Endometrial microvascular endothelial cells (primary cell): Measurements from ENCODE around the gene CRISPLD2. TPM values are rescaled to one million over a fixed set of nuclear protein-coding genes. Genes with fewer than 3 reads are reported as not detected.
"Not testable (repeated sequence)": the region's sequence is repeated elsewhere in the genome, so short reads cannot be mapped to it uniquely, and the experiment has no call there.

Experiments
- in situ Hi-C: cut with HindIII; loops from 2 replicates; pipeline ENCODE4 v1.10.0; 2017; ENCODE audit warnings: low sequenced_read_pairs, low pct_unique_long_range_greater_than_20kb; ENCODE audit errors: inconsistent ontology term
- total RNA-seq: library from RNA; depleted of rRNA; stranded (reverse); fragments of >200 nt; gene quantifications from one replicate; pipeline ENCODE4 v1.2.3, GENCODE V29; 2015; ENCODE audit errors: inconsistent ontology term

The CRISPLD2 gene
- total RNA-seq, 1 donor from 2014 or later = 8.6 TPM

- in situ Hi-C loops = no loop called here
Measured at GRCh38 chr16:84933774-84934631, 114.2 kb downstream of the CRISPLD2 start.

- in situ Hi-C loops = no loop called here
Measured at GRCh38 chr16:84937196-84938005, 117.6 kb downstream of the CRISPLD2 start.

GRCh38 chr16:84938616-84939015, 118.8 kb downstream of the CRISPLD2 start:
- in situ Hi-C loops = not testable (repeated sequence)

- in situ Hi-C loops = no loop called here
Measured at GRCh38 chr16:84940670-84941551, 121.1 kb downstream of the CRISPLD2 start.

- in situ Hi-C loops = no loop called here
Measured at GRCh38 chr16:84941921-84942320, 122.1 kb downstream of the CRISPLD2 start.

- in situ Hi-C loops = no loop called here
Measured at GRCh38 chr16:84942786-84943185, 123.0 kb downstream of the CRISPLD2 start.

GRCh38 chr16:84943620-84944019, 123.8 kb downstream of the CRISPLD2 start:
- in situ Hi-C loops = no loop called here

GRCh38 chr16:84947022-84947421, 127.2 kb downstream of the CRISPLD2 start:
- in situ Hi-C loops = no loop called here

GRCh38 chr16:84947996-84948850, 128.4 kb downstream of the CRISPLD2 start:
- in situ Hi-C loops = no loop called here

- in situ Hi-C loops = no loop called here
Measured at GRCh38 chr16:84948851-84949610, 129.2 kb downstream of the CRISPLD2 start.

- in situ Hi-C loops = no loop called here
Measured at GRCh38 chr16:84949772-84950436, 130.1 kb downstream of the CRISPLD2 start.

GRCh38 chr16:84950906-84951305, 131.1 kb downstream of the CRISPLD2 start:
- in situ Hi-C loops = no loop called here

- in situ Hi-C loops = no loop called here
Measured at GRCh38 chr16:84952335-84953189, 132.8 kb downstream of the CRISPLD2 start.

GRCh38 chr16:84953190-84953746, 133.5 kb downstream of the CRISPLD2 start:
- in situ Hi-C loops = no loop called here

GRCh38 chr16:84955427-84955826, 135.6 kb downstream of the CRISPLD2 start:
- in situ Hi-C loops = no loop called here

GRCh38 chr16:84957192-84957591, 137.4 kb downstream of the CRISPLD2 start:
- in situ Hi-C loops = no loop called here
